Measurements from ENCODE around the gene HIBADH.
"Not testable (repeated sequence)": the region's sequence is repeated elsewhere in the genome, so short reads cannot be mapped to it uniquely, and the experiment has no call there.

Gene HIBADH

DNA sequence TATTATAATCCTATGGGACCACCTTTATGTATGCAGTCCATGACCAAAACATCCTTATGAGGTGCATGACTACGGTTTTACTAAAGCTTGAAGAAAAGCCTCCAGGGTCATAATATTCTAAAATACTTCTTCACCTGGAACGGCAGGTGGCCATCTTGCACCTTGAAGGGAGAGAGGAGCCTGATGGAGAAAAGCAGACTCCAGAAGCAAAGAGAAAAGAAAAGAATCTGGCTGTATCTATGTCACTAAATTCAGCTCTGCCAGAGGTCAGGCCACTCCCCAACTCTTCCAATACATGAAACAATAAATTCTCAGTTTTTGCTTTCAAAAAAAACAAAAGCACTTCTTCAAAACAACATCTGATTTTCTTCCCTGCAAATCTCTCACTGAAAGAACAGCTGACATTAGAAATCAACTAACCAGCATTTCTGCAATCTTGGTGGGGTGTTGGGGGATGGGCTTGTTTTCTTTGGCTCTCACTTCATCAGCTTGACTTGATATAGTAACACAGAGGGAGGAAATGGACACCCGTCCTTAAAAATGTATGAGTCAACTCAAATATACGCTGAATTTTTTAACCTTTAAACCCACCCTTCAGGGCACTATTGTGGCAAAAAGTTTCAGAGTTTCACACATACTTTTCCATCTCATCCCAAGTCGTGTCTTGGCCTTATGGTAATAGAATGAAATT lies 21.7 kb downstream of the HIBADH start:
- Mint-ChIP-seq H3K27ac (peak overlapping the region; percentile 11 to 72), H3K4me1 (ENCODE audit: low read depth in 2 of 2) (peaks cover 10 to 27% of the 10 kb centered on the region in 2 donors), H3K9me3 (no peaks in the 10 kb centered on the region), H3K36me3 (ENCODE audit: insufficient read depth) (peaks cover 5% of the 10 kb centered on the region), H3K4me3 (peak overlapping the region in 1 of 2 donors; percentile 45), H3K27me3 (no peaks in the 10 kb centered on the region)
- DNase-seq (no peak), ATAC-seq (replicated peaks) (no peak)

- Mint-ChIP-seq H3K27ac (no peak overlapping the region), H3K9me3 (no peaks in the 10 kb centered on the region), H3K4me3 (no peak overlapping the region), H3K36me3 (ENCODE audit: insufficient read depth) (peaks cover 5% of the 10 kb centered on the region), H3K27me3 (no peaks in the 10 kb centered on the region), H3K4me1 (ENCODE audit: low read depth in 2 of 2) (peaks cover 11 to 35% of the 10 kb centered on the region in 2 donors)
- DNase-seq = no peak
- ATAC-seq (replicated peaks) = no peak
These were observed 22.8 kb downstream of the HIBADH start for GRCh38 chr7:27639851-27640250.

DNA sequence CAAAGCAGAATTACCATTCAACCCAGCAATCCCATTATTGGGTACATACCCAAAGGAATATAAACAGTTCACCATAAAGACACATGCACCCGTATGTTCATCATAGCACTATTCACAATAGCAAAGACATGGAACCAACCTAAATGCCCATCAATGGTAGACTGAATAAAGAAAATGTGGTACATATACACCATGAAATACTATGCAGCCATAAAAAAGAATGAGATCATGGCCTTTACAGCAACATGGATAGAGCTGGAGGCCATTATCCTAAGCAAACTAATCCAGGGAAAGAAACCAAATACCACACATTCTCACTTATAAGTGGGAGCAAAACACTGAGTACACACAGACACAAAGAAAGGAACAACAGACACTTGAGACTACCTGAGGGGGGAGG lies 23.6 kb downstream of the HIBADH start:
- not testable (repeated sequence) for H3K27ac Mint-ChIP-seq; DNase-seq; H3K4me3 Mint-ChIP-seq; ATAC-seq (replicated peaks); H3K9me3 Mint-ChIP-seq; H3K36me3 Mint-ChIP-seq (ENCODE audit: insufficient read depth); H3K27me3 Mint-ChIP-seq
- H3K4me1 Mint-ChIP-seq (ENCODE audit: low read depth in 2 of 2) = peaks cover 11 to 40% of the 10 kb centered on the region in 2 donors

DNA sequence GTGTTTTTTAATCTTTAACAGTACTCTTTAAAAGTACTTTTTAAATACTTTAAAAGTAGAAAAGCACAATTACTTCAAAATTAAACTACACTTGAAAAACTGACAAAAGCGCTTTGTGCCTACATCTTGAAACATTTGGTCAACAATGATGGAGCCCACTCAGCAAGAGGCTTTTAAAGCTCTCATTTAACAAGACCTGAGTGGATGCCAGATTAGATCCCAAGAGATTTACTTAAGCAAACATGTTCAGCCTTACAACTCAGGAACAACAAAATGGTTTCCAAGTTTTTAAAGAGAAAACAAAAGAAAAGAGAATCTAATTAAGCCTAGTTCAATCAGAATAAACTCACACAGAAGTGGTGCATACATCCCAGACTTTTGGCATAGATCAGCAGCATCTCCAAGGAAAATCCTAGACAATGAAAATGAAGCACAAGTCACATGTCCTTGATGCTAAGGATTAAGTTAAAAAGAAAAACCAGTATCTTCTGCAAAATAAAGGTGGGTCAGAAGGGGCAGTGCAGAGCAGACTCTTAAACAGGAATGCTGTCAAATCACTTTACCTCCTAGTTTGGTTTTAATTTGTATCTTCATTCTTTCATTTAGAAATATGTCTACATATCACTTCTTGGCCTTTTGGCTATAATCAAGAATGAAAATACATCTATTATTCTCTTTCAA lies 26.2 kb downstream of the HIBADH start:
- Mint-ChIP-seq H3K4me3 (no peak overlapping the region), H3K27me3 (no peaks in the 10 kb centered on the region), H3K27ac (no peak overlapping the region), H3K4me1 (ENCODE audit: low read depth in 2 of 2) (peaks cover 8 to 33% of the 10 kb centered on the region in 2 donors), H3K36me3 (ENCODE audit: insufficient read depth) (peaks cover 9% of the 10 kb centered on the region), H3K9me3 (no peaks in the 10 kb centered on the region)
- no peak for DNase-seq
- no peak for ATAC-seq (replicated peaks)

- peaks cover 9% of the 10 kb centered on the region for H3K36me3 Mint-ChIP-seq (ENCODE audit: insufficient read depth)
- H3K27me3 Mint-ChIP-seq = no peaks in the 10 kb centered on the region
- H3K4me3 Mint-ChIP-seq = no peak overlapping the region
- peaks cover 6 to 27% of the 10 kb centered on the region in 2 donors for H3K4me1 Mint-ChIP-seq (ENCODE audit: low read depth in 2 of 2)
- no peak overlapping the region for H3K27ac Mint-ChIP-seq
- ATAC-seq (replicated peaks) = no peak
- DNase-seq = no peak
- H3K9me3 Mint-ChIP-seq = no peaks in the 10 kb centered on the region
These were observed 27.0 kb downstream of the HIBADH start for GRCh38 chr7:27635728-27636127.

DNA sequence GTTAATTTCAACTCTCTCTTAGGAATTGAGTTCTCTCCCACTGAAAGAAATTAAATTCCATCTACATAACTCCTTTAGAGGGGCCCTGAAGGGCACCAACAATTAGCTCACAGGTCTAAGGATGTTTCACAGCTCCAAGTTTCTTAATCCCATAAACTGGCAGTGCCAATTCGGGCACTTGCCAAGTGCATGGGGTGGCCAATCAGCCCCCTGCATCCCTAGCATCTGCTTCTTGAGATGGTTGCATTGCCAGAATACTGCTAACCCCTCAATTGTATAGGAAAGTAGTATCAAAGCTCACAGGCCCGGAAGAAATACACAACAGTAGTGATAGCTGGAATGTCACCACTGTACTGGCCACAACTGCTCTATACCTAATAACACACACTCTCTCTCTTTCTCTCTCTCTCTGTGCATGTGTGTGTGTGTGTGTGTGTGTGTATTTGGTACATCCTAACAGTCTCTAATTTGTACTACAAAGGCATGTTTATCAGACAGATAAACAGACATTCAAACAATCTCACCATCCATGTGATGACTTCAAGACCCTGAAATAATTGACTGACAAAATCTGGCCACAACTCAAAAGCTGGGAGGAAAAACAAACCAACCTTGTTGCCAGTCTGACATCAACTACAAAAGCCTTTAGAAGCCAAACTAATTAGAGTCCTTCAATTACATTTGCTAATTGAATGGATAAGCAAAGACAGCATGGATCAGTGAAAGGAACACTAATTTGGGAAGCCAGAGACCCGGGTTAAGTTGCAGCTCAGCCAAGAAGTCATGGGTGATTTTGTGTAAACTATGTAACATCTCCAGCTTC lies 27.8 kb downstream of the HIBADH start:
- peaks cover 6 to 27% of the 10 kb centered on the region in 2 donors for H3K4me1 Mint-ChIP-seq (ENCODE audit: low read depth in 2 of 2)
- no peak overlapping the region for H3K4me3 Mint-ChIP-seq
- no peaks in the 10 kb centered on the region for H3K9me3 Mint-ChIP-seq
- DNase-seq (no peak), ATAC-seq (replicated peaks) (no peak)
- peaks cover 14% of the 10 kb centered on the region for H3K36me3 Mint-ChIP-seq (ENCODE audit: insufficient read depth)
- peak overlapping the region in 1 of 2 donors; percentile 54 for H3K27ac Mint-ChIP-seq
- H3K27me3 Mint-ChIP-seq = no peaks in the 10 kb centered on the region

DNA sequence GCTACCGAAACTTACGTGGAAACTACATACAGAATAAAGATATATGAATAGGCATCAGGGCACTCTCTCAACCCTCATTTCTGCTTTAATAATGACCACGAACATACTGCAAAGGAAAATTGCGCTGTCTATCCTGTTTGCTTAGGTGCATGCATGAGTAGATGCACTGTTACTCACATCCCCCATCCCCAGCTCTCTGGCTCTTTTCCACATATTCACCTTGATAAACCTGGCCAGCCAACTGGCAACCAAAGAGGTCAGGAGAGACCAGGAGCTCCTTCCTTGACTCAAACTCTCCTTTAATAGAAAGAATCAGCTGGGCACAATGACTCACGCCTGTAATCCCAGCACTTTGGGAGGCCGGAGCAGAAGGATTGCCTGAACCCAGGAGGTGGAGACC lies 29.6 kb downstream of the HIBADH start:
- no peaks in the 10 kb centered on the region for H3K27me3 Mint-ChIP-seq
- H3K4me3 Mint-ChIP-seq = no peak overlapping the region
- H3K36me3 Mint-ChIP-seq (ENCODE audit: insufficient read depth) = peaks cover 17% of the 10 kb centered on the region
- DNase-seq = no peak
- no peak overlapping the region for H3K27ac Mint-ChIP-seq
- H3K4me1 Mint-ChIP-seq (ENCODE audit: low read depth in 2 of 2) = peaks cover 6 to 27% of the 10 kb centered on the region in 2 donors
- no peaks in the 10 kb centered on the region for H3K9me3 Mint-ChIP-seq
- no peak for ATAC-seq (replicated peaks)

- no peaks in the 10 kb centered on the region for H3K27me3 Mint-ChIP-seq
- no peak overlapping the region for H3K4me3 Mint-ChIP-seq
- H3K36me3 Mint-ChIP-seq (ENCODE audit: insufficient read depth) = peaks cover 13% of the 10 kb centered on the region
- DNase-seq (no peak), ATAC-seq (replicated peaks) (no peak)
- peaks cover 3 to 17% of the 10 kb centered on the region in 2 donors for H3K4me1 Mint-ChIP-seq (ENCODE audit: low read depth in 2 of 2)
- H3K9me3 Mint-ChIP-seq = no peaks in the 10 kb centered on the region
- H3K27ac Mint-ChIP-seq = no peak overlapping the region
These were observed 31.3 kb downstream of the HIBADH start for GRCh38 chr7:27631391-27631790.

- DNase-seq (no peak), ATAC-seq (replicated peaks) (no peak)
- H3K27me3 Mint-ChIP-seq = no peaks in the 10 kb centered on the region
- H3K4me1 Mint-ChIP-seq (ENCODE audit: low read depth in 2 of 2) = peaks cover 0 to 3% of the 10 kb centered on the region in 2 donors
- H3K27ac Mint-ChIP-seq = no peak overlapping the region
- H3K9me3 Mint-ChIP-seq = peaks cover 3 to 8% of the 10 kb centered on the region in 2 donors
- H3K4me3 Mint-ChIP-seq = no peak overlapping the region
- peaks cover 8% of the 10 kb centered on the region for H3K36me3 Mint-ChIP-seq (ENCODE audit: insufficient read depth)
These were observed 35.5 kb downstream of the HIBADH start for GRCh38 chr7:27627146-27627545.

DNA sequence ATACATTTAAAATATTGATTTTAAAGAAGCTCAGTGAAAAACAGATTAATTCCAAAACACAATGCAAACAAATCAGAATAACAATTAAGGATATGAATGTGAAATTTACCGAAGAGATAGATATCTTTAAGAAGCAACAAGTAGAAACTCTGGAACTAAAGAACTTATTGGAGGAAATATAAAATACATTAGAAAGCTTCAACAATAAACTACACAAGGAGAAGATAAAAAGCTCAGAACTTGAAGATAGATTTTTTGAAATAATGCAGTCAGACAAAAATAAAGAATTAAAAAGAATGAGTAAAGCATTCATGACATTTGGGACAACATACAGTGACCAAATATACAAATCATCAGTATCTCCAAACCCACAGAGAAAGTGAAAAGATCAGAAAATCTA lies 43.2 kb downstream of the HIBADH start:
- H3K27ac Mint-ChIP-seq = no peak overlapping the region
- ATAC-seq (replicated peaks) (no peak), DNase-seq (no peak)
- H3K36me3 Mint-ChIP-seq (ENCODE audit: insufficient read depth) = no peaks in the 10 kb centered on the region
- H3K4me1 Mint-ChIP-seq (ENCODE audit: low read depth in 2 of 2) = peaks cover 0 to 3% of the 10 kb centered on the region in 2 donors
- H3K4me3 Mint-ChIP-seq = no peak overlapping the region
- H3K27me3 Mint-ChIP-seq = no peaks in the 10 kb centered on the region
- peaks cover 7 to 15% of the 10 kb centered on the region in 2 donors for H3K9me3 Mint-ChIP-seq

GRCh38 chr7:27617651-27618381 lies 44.9 kb downstream of the HIBADH start:
- H3K36me3 Mint-ChIP-seq (ENCODE audit: insufficient read depth) = no peaks in the 10 kb centered on the region
- ATAC-seq (replicated peaks) = no peak

DNA sequence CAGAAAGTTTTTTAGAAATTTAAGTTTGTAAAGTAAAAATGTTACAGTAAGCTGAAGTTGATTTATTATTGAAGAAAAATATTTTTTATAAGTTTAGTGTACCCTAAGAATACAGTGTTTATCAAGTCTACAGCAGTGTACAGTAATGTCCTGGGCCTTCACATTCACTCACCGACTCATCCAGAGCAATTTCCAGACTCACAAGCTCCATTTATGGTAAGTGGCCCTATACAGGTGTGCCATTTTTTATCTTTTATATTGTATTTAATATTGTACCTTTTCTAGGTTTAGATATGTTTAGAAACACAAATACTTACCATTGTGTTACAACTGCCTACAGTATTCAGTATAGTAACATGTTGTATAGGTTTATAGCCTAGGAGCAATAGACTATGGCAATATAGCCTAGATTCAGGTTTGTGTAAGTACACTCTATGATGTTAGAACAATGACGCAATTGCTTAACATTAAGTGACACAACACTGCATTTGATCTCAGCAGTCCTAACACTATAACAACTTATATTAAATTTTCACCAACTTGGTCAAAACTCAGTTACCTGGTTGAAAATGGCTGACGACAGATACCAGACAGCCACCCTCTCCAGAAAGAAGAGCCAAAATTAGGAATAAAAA lies 45.7 kb downstream of the HIBADH start:
- ATAC-seq (replicated peaks) (no peak), DNase-seq (no peak)
- Mint-ChIP-seq H3K27me3 (no peaks in the 10 kb centered on the region), H3K4me3 (no peak overlapping the region), H3K9me3 (peaks cover 4 to 8% of the 10 kb centered on the region in 2 donors), H3K27ac (no peak overlapping the region), H3K36me3 (ENCODE audit: insufficient read depth) (no peaks in the 10 kb centered on the region), H3K4me1 (ENCODE audit: low read depth in 2 of 2) (no peaks in the 10 kb centered on the region)

More at GRCh38 chr7:27617651-27618381, 44.9 kb downstream of the HIBADH start:
- no peak overlapping the region for H3K4me3 Mint-ChIP-seq
- no peak overlapping the region for H3K27ac Mint-ChIP-seq
- no peak for DNase-seq
- H3K9me3 Mint-ChIP-seq = peaks cover 7 to 12% of the 10 kb centered on the region in 2 donors
- H3K4me1 Mint-ChIP-seq (ENCODE audit: low read depth in 2 of 2) = no peaks in the 10 kb centered on the region
- no peaks in the 10 kb centered on the region for H3K27me3 Mint-ChIP-seq

DNA sequence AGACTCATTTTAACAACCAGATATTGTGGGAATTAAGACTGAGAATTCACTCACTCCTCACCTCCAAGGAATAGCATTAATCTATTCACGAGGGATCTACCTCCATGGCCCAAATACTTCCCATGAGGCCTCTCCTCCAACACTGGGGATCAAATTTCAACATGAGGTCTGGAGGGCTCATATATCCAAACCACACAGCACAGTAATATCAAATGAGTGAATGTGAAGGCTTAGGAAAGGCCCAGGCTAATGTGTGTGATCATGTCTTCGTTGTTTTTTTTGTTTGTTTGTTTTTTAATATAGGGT lies 46.5 kb downstream of the HIBADH start:
- Mint-ChIP-seq H3K27me3 (no peaks in the 10 kb centered on the region), H3K27ac (no peak overlapping the region), H3K9me3 (peaks cover 4 to 8% of the 10 kb centered on the region in 2 donors), H3K36me3 (ENCODE audit: insufficient read depth) (no peaks in the 10 kb centered on the region), H3K4me3 (no peak overlapping the region), H3K4me1 (ENCODE audit: low read depth in 2 of 2) (no peaks in the 10 kb centered on the region)
- ATAC-seq (replicated peaks) = no peak
- no peak for DNase-seq
